H9 (cell line): Measurements from ENCODE around the gene CHRNB4. TPM values are rescaled to one million over a fixed set of nuclear protein-coding genes. Genes with fewer than 3 reads are reported as not detected.

Experiments
- DNase-seq: peaks from one replicate; pipeline ENCODE4 v3.0.0-alpha.2; 2017
- H2AFZ ChIP-seq: one replicate; pipeline ENCODE4 v1.6.1; 2013; ENCODE audit warnings: mild to moderate bottlenecking, low read length, control low read depth, moderate library complexity
- H2AK5ac ChIP-seq: 2 replicates; pipeline ENCODE4 v1.6.1; 2013; ENCODE audit warnings: low read length, control low read depth, mixed read lengths; ENCODE audit not compliant: insufficient read length
- H2BK120ac ChIP-seq: one replicate; pipeline ENCODE4 v1.6.1; 2013; ENCODE audit warnings: low read depth, mild to moderate bottlenecking, low read length, control low read depth, inconsistent platforms; ENCODE audit not compliant: poor library complexity, severe bottlenecking
- H2BK12ac ChIP-seq: 2 replicates; pipeline ENCODE4 v1.6.1; 2013; ENCODE audit warnings: low read length, control low read depth, mixed read lengths, low read depth; ENCODE audit not compliant: insufficient read length
- H2BK15ac ChIP-seq: 2 replicates; pipeline ENCODE4 v1.6.1; 2013; ENCODE audit warnings: low read depth, low read length, control low read depth
- H2BK20ac ChIP-seq: one replicate; pipeline ENCODE4 v1.6.1; 2013; ENCODE audit warnings: low read depth, mild to moderate bottlenecking, low read length, control low read depth, inconsistent platforms; ENCODE audit not compliant: poor library complexity, severe bottlenecking
- H2BK5ac ChIP-seq: 2 replicates; pipeline ENCODE4 v1.6.1; 2013; ENCODE audit warnings: low read length, control low read depth, mixed read lengths; ENCODE audit not compliant: insufficient read length
- H3K14ac ChIP-seq: 2 replicates; pipeline ENCODE4 v1.6.1; 2013; ENCODE audit warnings: low read length, control low read depth; ENCODE audit not compliant: insufficient read depth
- H3K18ac ChIP-seq: 2 replicates; pipeline ENCODE4 v1.6.1; 2013; ENCODE audit warnings: low read depth, mild to moderate bottlenecking, mixed read lengths, low read length, control low read depth; ENCODE audit not compliant: insufficient read length
- H3K23ac ChIP-seq: 2 replicates; pipeline ENCODE4 v1.6.1; 2013; ENCODE audit warnings: low read length, control low read depth, mixed read lengths, low read depth; ENCODE audit not compliant: insufficient read length
- H3K23me2 ChIP-seq: 2 replicates; pipeline ENCODE4 v1.6.1; 2013; ENCODE audit warnings: low read depth, mild to moderate bottlenecking, mixed read lengths, low read length, control low read depth; ENCODE audit not compliant: insufficient read length, poor library complexity, severe bottlenecking
- H3K27ac ChIP-seq: 2 replicates; pipeline ENCODE4 v1.5.1; 2013; ENCODE audit warnings: low read length, control low read depth, mixed read lengths, low read depth; ENCODE audit not compliant: insufficient read length
- H3K27me3 ChIP-seq: 2 replicates; pipeline ENCODE4 v1.6.1; 2013; ENCODE audit warnings: low read length, control low read depth, inconsistent platforms; ENCODE audit not compliant: insufficient read depth
- H3K4ac ChIP-seq: 2 replicates; pipeline ENCODE4 v1.6.1; 2013; ENCODE audit warnings: low read depth, mild to moderate bottlenecking, control low read depth, inconsistent platforms, low read length, moderate library complexity
- H3K4me1 ChIP-seq: 2 replicates; pipeline ENCODE4 v1.6.1; 2013; ENCODE audit warnings: low read length, control low read depth, inconsistent platforms; ENCODE audit not compliant: insufficient read depth
- H3K4me2 ChIP-seq: 2 replicates; pipeline ENCODE4 v1.6.1; 2013; ENCODE audit warnings: low read length, control low read depth, mixed read lengths; ENCODE audit not compliant: insufficient read length, insufficient read depth
- H3K56ac ChIP-seq: 2 replicates; pipeline ENCODE4 v1.6.1; 2013; ENCODE audit warnings: low read depth, mild to moderate bottlenecking, mixed read lengths, low read length, control low read depth; ENCODE audit not compliant: insufficient read length
- H3K79me1 ChIP-seq: 2 replicates; pipeline ENCODE4 v1.6.1; 2013; ENCODE audit warnings: low read depth, mild to moderate bottlenecking, moderate library complexity, low read length, control low read depth, inconsistent platforms; ENCODE audit not compliant: insufficient read depth, poor library complexity, severe bottlenecking
- H3K79me2 ChIP-seq: 2 replicates; pipeline ENCODE4 v1.6.1; 2013; ENCODE audit warnings: low read length, control low read depth, inconsistent platforms; ENCODE audit not compliant: insufficient read depth
- H3K9ac ChIP-seq: 2 replicates; pipeline ENCODE4 v1.6.1; 2013; ENCODE audit warnings: low read length, control low read depth, mixed read lengths; ENCODE audit not compliant: insufficient read length; ENCODE audit errors: extremely low read depth
- H3K9me3 ChIP-seq: one replicate; pipeline ENCODE4 v1.6.1; 2013; ENCODE audit warnings: low read depth, low read length, inconsistent platforms; ENCODE audit not compliant: control insufficient read depth
- H3T11ph ChIP-seq: one replicate; pipeline ENCODE4 v1.6.1; 2013; ENCODE audit warnings: mild to moderate bottlenecking, low read length, control low read depth, inconsistent platforms
- H4K20me1 ChIP-seq: one replicate; pipeline ENCODE4 v1.6.1; 2013; ENCODE audit not compliant: control insufficient read depth, insufficient read length, insufficient read depth
- H4K5ac ChIP-seq: 2 replicates; pipeline ENCODE4 v1.6.1; 2013; ENCODE audit warnings: low read depth, mild to moderate bottlenecking, mixed read lengths, low read length, control low read depth; ENCODE audit not compliant: insufficient read length
- H4K8ac ChIP-seq: replicated peaks from 2 replicates; pipeline ENCODE4 v1.6.1; 2013; ENCODE audit warnings: low read length, control low read depth, mixed read lengths, low read depth; ENCODE audit not compliant: insufficient read length
- H4K91ac ChIP-seq: 2 replicates; pipeline ENCODE4 v1.6.1; 2013; ENCODE audit warnings: low read depth, mild to moderate bottlenecking, moderate library complexity, mixed read lengths, low read length, control low read depth; ENCODE audit not compliant: insufficient read length
- H3K27ac Mint-ChIP-seq, 3 experiments: 2 replicates in 2 of 3; 3 replicates in 1 of 3; pipeline ENCODE4 v1.8.0; 2020 to 2021; ENCODE audit warnings: mixed read lengths in 3 of 3, mild to moderate bottlenecking in 1 of 3, moderate library complexity in 1 of 3
- H3K27me3 Mint-ChIP-seq: 2 replicates; pipeline ENCODE4 v1.8.0; 2021; ENCODE audit warnings: low read depth, mild to moderate bottlenecking, moderate library complexity, mixed read lengths
- H3K36me3 Mint-ChIP-seq, 3 experiments: 2 replicates in 2 of 3; 3 replicates in 1 of 3; pipeline ENCODE4 v1.8.0; 2020 to 2021; ENCODE audit warnings: low read depth in 3 of 3, mixed read lengths in 3 of 3; ENCODE audit not compliant: insufficient read depth in 1 of 3
- H3K4me1 Mint-ChIP-seq, 2 experiments: 2 replicates each; pipeline ENCODE4 v1.8.0; 2020; ENCODE audit warnings: mixed read lengths in 2 of 2
- H3K4me3 Mint-ChIP-seq, 2 experiments: 2 replicates in 1 of 2; 3 replicates in 1 of 2; pipeline ENCODE4 v1.8.0; 2020 to 2021; ENCODE audit warnings: mild to moderate bottlenecking in 2 of 2, mixed read lengths in 2 of 2, moderate library complexity in 1 of 2
- H3K9me3 Mint-ChIP-seq, 2 experiments: 2 replicates in 1 of 2; 3 replicates in 1 of 2; pipeline ENCODE4 v1.8.0; 2020; ENCODE audit warnings: mild to moderate bottlenecking in 2 of 2, mixed read lengths in 2 of 2, moderate library complexity in 1 of 2
- CTCF ChIP-seq: fragments of 200-600 bp; sonication (generic); conservative IDR thresholded peaks from 3 replicates; pipeline ENCODE4 v1.8.0; 2021; ENCODE audit warnings: antibody characterized with exemption, mild to moderate bottlenecking
- WGBS: extraction: QIAGEN DNeasy Blood & Tissue Kit; methylation state at CpG from one replicate; pipeline ENCODE4 v1.1.7; 2013; ENCODE audit warnings: missing lambda C conversion rate, low lambda C conversion rate, mixed read lengths; ENCODE audit not compliant: insufficient read length; ENCODE audit errors: extremely low coverage; 5-methylcytosine and 5-hydroxymethylcytosine counted together
- total RNA-seq: library from RNA; stranded (reverse); gene quantifications from 2 replicates; pipeline ENCODE4 v1.2.1, GENCODE V29; 2021

The CHRNB4 gene
- total RNA-seq, 1 experiment from 2014 or later, result 1.9 TPM

- H3K23me2 ChIP-seq, result no peaks in the 10 kb centered on the region
- no peak overlapping the region for H4K8ac ChIP-seq
- no peak overlapping the region for H4K5ac ChIP-seq
- peaks cover 0 to 4% of the 10 kb centered on the region in 2 experiments; a peak in 2 of 4 replicates for H3K4me1 Mint-ChIP-seq
- no peak overlapping the region for H2BK20ac ChIP-seq
- TF ChIP-seq CTCF, result no peak
- no peak overlapping the region for H3K27ac ChIP-seq
- H3K9ac ChIP-seq, result no peak overlapping the region
- DNase-seq, result no peak
- H2BK5ac ChIP-seq, result no peak overlapping the region
- no peak overlapping the region for H3K4me2 ChIP-seq
- H2AK5ac ChIP-seq, result no peak overlapping the region
- H3K79me2 ChIP-seq, result no peaks in the 10 kb centered on the region
- H3K27me3 ChIP-seq, result no peaks in the 10 kb centered on the region
- no peak overlapping the region for H2BK15ac ChIP-seq
- H3K18ac ChIP-seq, result no peak overlapping the region
- H3K56ac ChIP-seq, result no peak overlapping the region
- peaks cover 21% of the 10 kb centered on the region for H3K27me3 Mint-ChIP-seq
- H3K4ac ChIP-seq, result no peak overlapping the region
- peaks cover 24 to 43% of the 10 kb centered on the region in 2 experiments for H3K9me3 Mint-ChIP-seq
- no peak overlapping the region for H3T11ph ChIP-seq
- H3K36me3 Mint-ChIP-seq, result peaks cover 15 to 40% (median 17%) of the 10 kb centered on the region in 3 experiments
- H3K4me1 ChIP-seq, result no peaks in the 10 kb centered on the region
- H2AFZ ChIP-seq, result no peak overlapping the region
- no peak overlapping the region for H3K27ac Mint-ChIP-seq
- H2BK12ac ChIP-seq, result no peak overlapping the region
- no peak overlapping the region for H3K14ac ChIP-seq
- no peaks in the 10 kb centered on the region for H3K9me3 ChIP-seq
- H4K91ac ChIP-seq, result no peak overlapping the region
- H4K20me1 ChIP-seq, result no peaks in the 10 kb centered on the region
- no peak overlapping the region for H2BK120ac ChIP-seq
- no peak overlapping the region; a peak in 1 of 5 replicates for H3K4me3 Mint-ChIP-seq
- no peak overlapping the region for H3K23ac ChIP-seq
- no CpG with 5 or more reads among the region's 3 CpGs for WGBS
- no peaks in the 10 kb centered on the region for H3K79me1 ChIP-seq
Measured at GRCh38 chr15:78603467-78603866, 37.5 kb downstream of the CHRNB4 start.
